GM12878 (cell line): ENCODE results near the gene USP15. TPM values are rescaled to one million over a fixed set of nuclear protein-coding genes. Genes with fewer than 3 reads are reported as not detected.

Experiments
- ATAC-seq: fragments of 200-7000 bp; cut with Tn5 transposase; 3 replicates; pipeline ENCODE4 v1.9.1; 2020; ENCODE audit warnings: mild to moderate bottlenecking, moderate library complexity
- BruUV-seq: library from RNA; stranded (reverse); fragments of 400-500 nt; replicated peaks from 2 replicates; lab custom pipeline; 2021; lab: Mats Ljungman, UMichigan
- CTCF ChIA-PET: fragments of 300-600 bp; sonication (Branson Sonifier 250); formaldehyde crosslinking; extraction: SDS; loops from one replicate; lab custom pipeline; 2021; ENCODE audit warnings: inconsistent platforms; lab: Yijun Ruan, JAX
- POLR2A ChIA-PET: fragments of 350-600 bp; formaldehyde crosslinking; extraction: SDS; loops from one replicate; lab custom pipeline; 2021; ENCODE audit warnings: inconsistent platforms; lab: Charles Lee
- RAD21 ChIA-PET: fragments of 300-600 bp; sonication (Branson Sonifier 250); formaldehyde crosslinking; loops from one replicate; lab custom pipeline; 2023; ENCODE audit warnings: antibody characterized with exemption; ENCODE audit not compliant: unreplicated experiment; lab: Charles Lee
- SMC1A ChIA-PET: fragments of 300-600 bp; sonication (Branson Sonifier 250); formaldehyde crosslinking; loops from one replicate; lab custom pipeline; 2023; ENCODE audit not compliant: unreplicated experiment, uncharacterized antibody; lab: Charles Lee
- DNase-seq: peaks from one replicate; pipeline ENCODE4 v3.0.0-alpha.2; 2011; ENCODE audit warnings: low read depth, low spot score
- FAIRE-seq: peaks from 3 replicates; lab custom pipeline; 2011; peaks lifted over from hg19 to GRCh38; lab: Jason Lieb, UNC
- H2AFZ ChIP-seq: 2 replicates; pipeline ENCODE4 v1.6.0; 2011; ENCODE audit warnings: low read depth, low read length, control low read depth; ENCODE audit not compliant: control insufficient read depth
- H3K27ac ChIP-seq: 2 replicates; pipeline ENCODE4 v1.5.1; 2011; ENCODE audit warnings: control low read depth; ENCODE audit not compliant: control insufficient read depth, insufficient read depth
- H3K27me3 ChIP-seq, 2 experiments: replicated peaks in 1 of 2; 2 replicates each; pipeline versions ENCODE4 v1.6.0 to v1.6.1; 2011; ENCODE audit warnings: low read length in 1 of 2; ENCODE audit not compliant: control insufficient read depth in 2 of 2, insufficient read depth in 2 of 2
- H3K36me3 ChIP-seq, 2 experiments: 2 replicates each; pipeline ENCODE4 v1.5.1; 2011; ENCODE audit warnings: low read length in 1 of 2; ENCODE audit not compliant: control insufficient read depth in 2 of 2, insufficient read depth in 2 of 2
- H3K4me1 ChIP-seq: 2 replicates; pipeline ENCODE4 v1.6.1; 2011; ENCODE audit warnings: mild to moderate bottlenecking, low read length, moderate library complexity, mixed read lengths; ENCODE audit not compliant: control insufficient read depth, insufficient read depth
- H3K4me2 ChIP-seq: 2 replicates; pipeline ENCODE4 v1.6.0; 2011; ENCODE audit warnings: control low read depth; ENCODE audit not compliant: control insufficient read depth, insufficient read depth
- H3K4me3 ChIP-seq: fragments of 200-600 bp; sonication (generic); 2 replicates; pipeline ENCODE4 v1.5.1; 2016
- H3K79me2 ChIP-seq: 2 replicates; pipeline ENCODE4 v1.6.0; 2011; ENCODE audit warnings: low read length; ENCODE audit not compliant: control insufficient read depth, insufficient read depth
- H3K9ac ChIP-seq: 2 replicates; pipeline ENCODE4 v1.8.0; 2011; ENCODE audit warnings: low read length, control low read depth, mixed read lengths; ENCODE audit not compliant: control insufficient read depth, insufficient read depth
- H3K9me3 ChIP-seq: replicated peaks from 3 replicates; pipeline ENCODE4 v1.5.1; 2011; ENCODE audit warnings: mild to moderate bottlenecking, low read length; ENCODE audit not compliant: control insufficient read depth, insufficient read depth
- H4K20me1 ChIP-seq: 2 replicates; pipeline ENCODE4 v1.6.0; 2011; ENCODE audit not compliant: control insufficient read depth, insufficient read depth
- BHLHE40 ChIP-seq, 2 experiments: fragments of 450-650 bp in 1 of 2; IDR thresholded peaks; 2 replicates each; pipeline ENCODE4 v1.6.1; 2011 to 2017; ENCODE audit warnings: low read depth in 2 of 2, borderline replicate concordance in 1 of 2, improper control_type of control experiment in 1 of 2, low read length in 1 of 2, mild to moderate bottlenecking in 1 of 2
- CTCF ChIP-seq, 3 experiments: IDR thresholded peaks in 2 of 3; conservative IDR thresholded peaks in 1 of 3; 2 replicates each; pipeline ENCODE4 v1.5.1; 2011; ENCODE audit warnings: low read depth in 3 of 3, low read length in 3 of 3, mild to moderate bottlenecking in 3 of 3, control low read depth in 2 of 3, moderate library complexity in 2 of 3, inconsistent platforms in 1 of 3, mixed read lengths in 1 of 3; ENCODE audit not compliant: control insufficient read depth in 2 of 3, insufficient read depth in 1 of 3; ENCODE audit errors: extremely low read depth in 1 of 3
- MLLT1 ChIP-seq: fragments of 450-650 bp; IDR thresholded peaks from 2 replicates; pipeline ENCODE4 v1.6.1; 2016; ENCODE audit warnings: mild to moderate bottlenecking
- RAD21 ChIP-seq: IDR thresholded peaks from 2 replicates; pipeline ENCODE4 v1.6.1; 2011; ENCODE audit warnings: mild to moderate bottlenecking, low read depth, low read length, moderate library complexity; ENCODE audit not compliant: insufficient read depth
- WGBS: methylation state at CpG from one replicate; pipeline ENCODE4 v1.1.6; 2016; ENCODE audit warnings: low lambda C conversion rate; ENCODE audit not compliant: insufficient replicate concordance, insufficient coverage; ENCODE audit errors: missing lambda C conversion rate; 5-methylcytosine and 5-hydroxymethylcytosine counted together
- in situ Hi-C: fragments of 300-500 bp; cut with MboI; formaldehyde crosslinking; loops from 9 replicates; pipeline ENCODE4 v1.14.3; 2018; ENCODE audit warnings: mixed read lengths
- intact Hi-C: fragments of 100-400 bp; cut with micrococcal nuclease; formaldehyde crosslinking; loops from one replicate; pipeline ENCODE4 v1.14.2; 2022; ENCODE audit not compliant: unreplicated experiment
- polyA plus RNA-seq, 11 experiments: library from polyadenylated mRNA; depleted of rRNA in 4 of 11; unstranded in 6 of 11; stranded (reverse) in 5 of 11; fragments of >200 nt; fragmentation: Nextera tagmentation in 4 of 11; fragmentation: Illumina TruSeq in 1 of 11; extraction: Ambion mirVana in 4 of 11; extraction: Trizol in 1 of 11; gene quantifications; 1 replicate in 1 of 11; 2 replicates in 10 of 11; pipeline versions ENCODE4 v1.2.1 to v1.2.3, GENCODE V29; 2011 to 2016; ENCODE audit warnings: inconsistent platforms in 2 of 11, missing spikeins in 2 of 11, low read depth in 1 of 11
- total RNA-seq, 4 experiments: library from RNA; depleted of rRNA in 3 of 4; stranded (reverse); fragments of >200 nt in 3 of 4; fragmentation: Illumina TruSeq in 1 of 4; extraction: Trizol in 1 of 4; gene quantifications; 2 replicates each; pipeline versions ENCODE4 v1.2.1 to v1.2.3, GENCODE V29; 2013 to 2021

The USP15 gene
- total and polyA plus RNA-seq, 10 of the 15 experiments (the other 5 are each of a cell fraction or from before 2014, with no cell fraction given) = 57.6 to 101 (median 90.2) TPM

GRCh38 chr12:62435303-62436163 is 175.3 kb downstream of the USP15 start:
- no peak overlapping the region for H3K9ac ChIP-seq

More at GRCh38 chr12:62435303-62436163, 175.3 kb downstream of the USP15 start:
- H3K9me3 ChIP-seq = no peaks in the 10 kb centered on the region
- peak overlapping the region; percentile 99 for H3K4me2 ChIP-seq
- 0 out of 4 replicates have a peak, but pooled peaks cover 0 to 1% of the 10 kb centered on the region in 2 experiments for H3K27me3 ChIP-seq
- ChIA-PET SMC1A (interaction anchor here (0.5 to 5.3 kb wide), 10 partner anchors 8 to 1880 kb away, joined by 3 to 112 read pairs (median 3); no protein-coding TSS in a partner anchor), CTCF (interaction anchor here (0.5 to 5.7 kb wide), 19 partner anchors 8 to 663 kb away, joined by 3 to 169 read pairs (median 3); partner anchors contain the start of gene MON2), RAD21 (interaction anchor here (1.0 to 4.9 kb wide), 5 partner anchors 71 to 378 kb away, joined by 3 to 57 read pairs (median 4); no protein-coding TSS in a partner anchor)
- peak overlapping the region; percentile 60 for H3K4me3 ChIP-seq
- peak overlapping the region; percentile 79 for H2AFZ ChIP-seq
- intact Hi-C loops = loop anchor here (5.0 kb wide), 2 partner anchors 147 to 377 kb away; no protein-coding TSS in a partner anchor
- 2% methylated on average over 29 of the region's 29 CpGs for WGBS
- DNase-seq (no peak), FAIRE-seq (no peak)
- H3K36me3 ChIP-seq = no peaks in the 10 kb centered on the region
- in situ Hi-C loops = loop anchor here (5.0 to 25.0 kb wide), 2 partner anchors 357 to 627 kb away; no protein-coding TSS in a partner anchor
- H3K4me1 ChIP-seq = peaks cover 14% of the 10 kb centered on the region
- H3K27ac ChIP-seq = no peak overlapping the region
- no peaks in the 10 kb centered on the region for H4K20me1 ChIP-seq
- H3K79me2 ChIP-seq = no peaks in the 10 kb centered on the region
- peak; percentile 48 to 54 (median 53); a peak in 5 of 6 replicates for TF ChIP-seq CTCF (IDR thresholded peaks at IDR 0.05 in 2 of 3, conservative IDR thresholded peaks at IDR 0.05 in 1 of 3; ENCODE audit: control insufficient read depth in 2 of 3, extremely low read depth in 1 of 3, insufficient read depth in 1 of 3, low read depth in 3 of 3, low read length in 3 of 3)
- no peak for TF ChIP-seq MLLT1
- TF ChIP-seq RAD21 = peak; percentile 30
- TF ChIP-seq BHLHE40 (IDR thresholded peaks at IDR 0.05; ENCODE audit: borderline replicate concordance in 1 of 2, low read depth in 2 of 2, low read length in 1 of 2) = no peak
- TF ChIP-seq, all 136 proteins: peak for 2
- POLR2A ChIA-PET = no interaction called here
- no TSS peak for BruUV-seq
- peak; percentile 87 for ATAC-seq
